Suprapubic skin (tissue), 4 donors: ENCODE measurements around the gene CLIC3.

Source experiments
- POLR2A ChIP-seq, 2 donors: fragments of 450-650 bp; IDR thresholded peaks; one replicate each; pipeline ENCODE4 v1.6.1; 2017; ENCODE audit warnings: antibody characterized with exemption in 2 of 2, mild to moderate bottlenecking in 2 of 2, moderate library complexity in 2 of 2
- POLR2AphosphoS5 ChIP-seq, 3 donors: sonication (generic); formaldehyde crosslinking; IDR thresholded peaks; one replicate each; pipeline ENCODE4 v1.6.1; 2017; ENCODE audit warnings: antibody characterized with exemption in 3 of 3

DNA sequence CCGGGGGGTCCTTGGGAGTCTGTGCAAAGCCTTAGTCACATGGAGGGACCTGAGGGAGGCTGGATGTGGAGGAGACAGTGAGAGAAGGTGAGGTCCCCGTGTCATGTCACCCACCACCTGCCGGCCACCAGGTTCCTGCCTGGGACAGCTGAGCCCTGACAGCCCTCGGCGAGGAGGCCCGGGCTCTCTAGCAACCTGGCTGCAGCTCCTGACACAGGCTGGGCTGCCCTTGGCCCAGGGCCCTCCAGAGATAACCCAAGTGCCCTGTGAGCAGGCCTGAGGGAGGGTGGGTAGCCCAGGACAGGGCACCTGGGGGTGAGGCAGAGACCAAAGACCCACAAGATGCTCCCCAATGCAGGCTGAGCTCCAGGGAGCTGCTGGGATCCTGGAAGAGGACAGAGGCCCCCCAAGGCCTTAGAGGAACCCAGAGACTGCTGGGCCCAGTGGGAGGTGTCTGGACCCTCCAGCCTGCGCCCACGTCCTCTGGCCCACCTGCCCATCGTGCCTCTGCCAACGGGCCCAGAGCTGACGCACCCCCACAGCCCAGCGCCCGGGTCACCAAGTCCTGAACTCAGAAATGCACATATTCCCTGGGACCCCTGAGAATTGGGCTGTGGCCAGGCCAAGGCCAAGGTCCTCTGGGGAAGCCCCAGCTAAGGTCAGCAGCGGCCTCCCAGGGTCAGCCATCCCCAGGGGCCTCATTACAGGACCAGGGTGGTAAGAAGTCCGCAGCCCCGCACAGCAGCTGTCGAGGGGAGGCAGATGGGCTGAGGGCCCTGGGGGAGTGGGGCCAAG, 27.8 kb downstream of the CLIC3 start:
- no peak for TF ChIP-seq POLR2A (IDR thresholded peaks at IDR 0.05)
- TF ChIP-seq POLR2AphosphoS5 (IDR thresholded peaks at IDR 0.05): no peak
